ENCODE results near the gene IL1B.

Gene IL1B

GRCh38 chr2:112812318-112813267, 24.0 kb downstream of the IL1B start:
- Histone ChIP-seq H3K4me3 (ENCODE audit: insufficient read depth, low read length, poor library complexity, severe bottlenecking) (no peak overlapping the region), H3K27ac (ENCODE audit: low read depth, low read length) (no peak overlapping the region), H3K9me3 (ENCODE audit: insufficient read depth, low read length) (peaks cover under 1% of the 10 kb centered on the region; the same call in 1 of the 2 replicates), H3K9ac (ENCODE audit: low read length) (no peak overlapping the region), H3K27me3 (ENCODE audit: low read length) (no peaks in the 10 kb centered on the region), H3K79me2 (ENCODE audit: insufficient read depth, low read length) (no peaks in the 10 kb centered on the region), H3K36me3 (ENCODE audit: low read length) (no peaks in the 10 kb centered on the region), H3K4me2 (ENCODE audit: low read depth, low read length, poor library complexity, severe bottlenecking) (no peak overlapping the region), H4K20me1 (ENCODE audit: low read depth, low read length) (no peaks in the 10 kb centered on the region), H3K9me2 (replicated peaks; ENCODE audit: insufficient read depth, low read length) (no peaks in the 10 kb centered on the region), H3F3A (ENCODE audit: insufficient read depth) (no peaks in the 10 kb centered on the region), H2AFZ (ENCODE audit: low read depth, low read length, severe bottlenecking) (no peak overlapping the region)
- TF ChIP-seq CTCF (IDR thresholded peaks at IDR 0.05; ENCODE audit: insufficient read depth, low read length, poor library complexity, severe bottlenecking), result no peak
- TF ChIP-seq EZH2phosphoT487 (conservative IDR thresholded peaks at IDR 0.05; ENCODE audit: low read length), result no peak

- Histone ChIP-seq H3K9me2 (replicated peaks; ENCODE audit: insufficient read depth, low read length) (no peaks in the 10 kb centered on the region), H3K4me2 (ENCODE audit: low read depth, low read length, poor library complexity, severe bottlenecking) (no peak overlapping the region), H3K4me3 (ENCODE audit: insufficient read depth, low read length, poor library complexity, severe bottlenecking) (no peak overlapping the region), H3K36me3 (ENCODE audit: low read length) (0 out of 2 replicates have a peak, but pooled peaks cover 4% of the 10 kb centered on the region), H4K20me1 (ENCODE audit: low read depth, low read length) (no peaks in the 10 kb centered on the region), H3K9ac (ENCODE audit: low read length) (no peak overlapping the region), H3K27me3 (ENCODE audit: low read length) (no peaks in the 10 kb centered on the region), H3F3A (ENCODE audit: insufficient read depth) (no peaks in the 10 kb centered on the region), H2AFZ (ENCODE audit: low read depth, low read length, severe bottlenecking) (no peak overlapping the region), H3K27ac (ENCODE audit: low read depth, low read length) (no peak overlapping the region), H3K79me2 (ENCODE audit: insufficient read depth, low read length) (no peaks in the 10 kb centered on the region), H3K9me3 (ENCODE audit: insufficient read depth, low read length) (peaks cover 6% of the 10 kb centered on the region; the same call in 1 of the 2 replicates)
- TF ChIP-seq EZH2phosphoT487 (conservative IDR thresholded peaks at IDR 0.05; ENCODE audit: low read length), result no peak
- TF ChIP-seq CTCF (IDR thresholded peaks at IDR 0.05; ENCODE audit: insufficient read depth, low read length, poor library complexity, severe bottlenecking), result no peak
Measured at GRCh38 chr2:112811841-112812306, 24.7 kb downstream of the IL1B start.

- Histone ChIP-seq H3K27me3 (ENCODE audit: low read length) (no peaks in the 10 kb centered on the region), H3K9ac (ENCODE audit: low read length) (no peak overlapping the region), H3K4me2 (ENCODE audit: low read depth, low read length, poor library complexity, severe bottlenecking) (no peak overlapping the region), H3K79me2 (ENCODE audit: insufficient read depth, low read length) (no peaks in the 10 kb centered on the region), H3F3A (ENCODE audit: insufficient read depth) (no peaks in the 10 kb centered on the region), H3K27ac (ENCODE audit: low read depth, low read length) (no peak overlapping the region), H4K20me1 (ENCODE audit: low read depth, low read length) (no peaks in the 10 kb centered on the region), H3K9me3 (ENCODE audit: insufficient read depth, low read length) (peaks cover 6% of the 10 kb centered on the region; the same call in 1 of the 2 replicates), H3K36me3 (ENCODE audit: low read length) (0 out of 2 replicates have a peak, but pooled peaks cover 4% of the 10 kb centered on the region), H3K9me2 (replicated peaks; ENCODE audit: insufficient read depth, low read length) (no peaks in the 10 kb centered on the region), H2AFZ (ENCODE audit: low read depth, low read length, severe bottlenecking) (no peak overlapping the region), H3K4me3 (ENCODE audit: insufficient read depth, low read length, poor library complexity, severe bottlenecking) (no peak overlapping the region)
- TF ChIP-seq EZH2phosphoT487 (conservative IDR thresholded peaks at IDR 0.05; ENCODE audit: low read length) (no peak), CTCF (IDR thresholded peaks at IDR 0.05; ENCODE audit: insufficient read depth, low read length, poor library complexity, severe bottlenecking) (no peak)
Measured at GRCh38 chr2:112811276-112811831, 25.2 kb downstream of the IL1B start.
